ENCODE data around the gene LYAR.

- TF ChIP-seq CTCF (IDR thresholded peaks at IDR 0.05 in 8 of 11, conservative IDR thresholded peaks at IDR 0.05 in 3 of 11) (no peak), POLR2AphosphoS5 (IDR thresholded peaks at IDR 0.05) (no peak), POLR2A (IDR thresholded peaks at IDR 0.05) (no peak)
Observed at GRCh38 chr4:4328206-4328605, 38.3 kb upstream of the LYAR start.
